Kidney glomerular epithelial cell (primary cell): ENCODE results near the gene ABHD6.
"Not testable (repeated sequence)": the region's sequence is repeated elsewhere in the genome, so short reads cannot be mapped to it uniquely, and the experiment has no call there.

Experiments
- DNase-seq: peaks from one replicate; lab custom pipeline; 2025; lab: John Stamatoyannopoulos, UW

Gene ABHD6, protein sequence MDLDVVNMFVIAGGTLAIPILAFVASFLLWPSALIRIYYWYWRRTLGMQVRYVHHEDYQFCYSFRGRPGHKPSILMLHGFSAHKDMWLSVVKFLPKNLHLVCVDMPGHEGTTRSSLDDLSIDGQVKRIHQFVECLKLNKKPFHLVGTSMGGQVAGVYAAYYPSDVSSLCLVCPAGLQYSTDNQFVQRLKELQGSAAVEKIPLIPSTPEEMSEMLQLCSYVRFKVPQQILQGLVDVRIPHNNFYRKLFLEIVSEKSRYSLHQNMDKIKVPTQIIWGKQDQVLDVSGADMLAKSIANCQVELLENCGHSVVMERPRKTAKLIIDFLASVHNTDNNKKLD

DNA sequence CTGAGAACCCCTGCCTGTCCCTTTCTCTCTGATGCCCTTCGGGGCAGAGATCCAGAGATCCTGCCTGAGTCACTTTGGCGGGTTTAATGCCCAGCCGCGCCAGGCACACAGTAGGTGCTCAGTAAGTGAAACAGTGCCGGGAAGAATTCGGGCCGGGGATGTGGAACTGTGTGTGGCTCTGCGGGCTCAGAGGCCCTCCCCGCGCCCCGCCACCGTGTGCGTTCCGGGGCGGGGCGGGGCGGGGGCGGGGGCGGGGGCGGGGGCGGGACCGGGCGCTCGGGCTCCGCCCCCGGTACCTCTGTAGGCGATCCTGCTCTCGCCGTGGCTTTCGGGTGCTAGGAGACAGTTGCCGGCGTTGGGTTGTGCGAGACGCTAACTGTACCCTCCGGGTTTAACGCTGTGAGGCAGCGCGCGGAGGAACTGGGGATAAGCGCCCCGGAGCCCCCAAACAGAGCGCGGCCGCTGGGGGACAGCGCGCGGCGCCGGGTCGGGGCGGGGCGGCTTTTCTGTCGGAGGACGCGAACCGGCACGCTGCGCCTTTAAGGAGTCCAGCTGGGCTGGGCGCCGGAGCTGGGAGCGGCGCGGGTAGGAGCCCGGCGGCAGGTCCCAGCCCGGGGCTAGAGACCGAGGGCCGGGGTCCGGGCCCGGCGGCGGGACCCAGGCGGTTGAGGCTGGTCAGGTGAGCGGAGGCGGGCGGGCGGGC lies at the start of gene ABHD6:
ABHD6 (plus strand) TSS at position 555 of the 703 bp plus-strand sequence. CDS start 18,795 bp downstream, outside the sequence.
- peak; percentile 57 for DNase-seq

DNA sequence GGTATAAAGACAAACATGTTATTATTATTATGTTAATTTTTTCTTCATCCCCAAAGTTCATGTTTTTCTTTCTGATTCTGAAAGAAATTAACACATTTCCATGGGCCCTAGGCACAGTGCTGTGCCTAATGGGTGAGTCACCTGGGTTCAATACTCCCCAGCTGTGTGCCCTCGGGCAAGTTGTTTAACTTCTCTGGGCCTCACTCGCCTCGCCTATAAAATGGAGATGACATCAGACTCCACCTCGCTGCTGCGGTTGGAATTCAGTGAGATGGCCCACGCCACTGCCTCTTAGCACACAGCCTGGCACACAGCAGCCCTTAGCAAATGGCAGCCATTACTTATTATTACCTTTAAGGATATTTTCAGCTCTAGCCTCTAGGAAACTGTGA lies 49.4 kb upstream of the ABHD6 start:
- no peak for DNase-seq

DNA sequence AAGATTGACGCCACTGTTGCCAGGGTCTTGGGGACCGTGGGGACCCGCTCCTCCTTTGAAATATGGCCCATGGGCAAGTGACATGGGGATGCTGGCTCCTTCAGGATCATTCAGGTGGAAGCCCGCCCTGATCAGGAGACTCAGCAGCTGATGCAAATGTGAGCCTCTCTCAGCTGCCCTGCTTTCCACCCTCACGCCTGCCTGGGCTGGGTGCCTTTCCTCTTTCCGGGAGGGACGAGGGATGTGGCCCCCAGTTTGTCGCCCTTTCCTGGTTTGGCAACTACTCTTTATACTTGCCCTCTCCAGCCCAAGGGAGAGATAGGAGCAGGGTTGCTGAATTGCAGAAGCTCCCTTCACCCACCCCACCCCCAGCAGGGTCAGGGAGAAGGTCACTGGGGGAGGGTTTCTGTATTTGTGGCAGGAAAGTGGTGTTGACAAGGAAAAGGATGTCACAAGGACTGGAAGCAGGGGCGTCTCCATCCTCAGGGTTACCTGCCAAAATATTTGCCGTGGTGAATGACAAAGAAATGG lies 48.6 kb upstream of the ABHD6 start:
- DNase-seq = no peak

DNA sequence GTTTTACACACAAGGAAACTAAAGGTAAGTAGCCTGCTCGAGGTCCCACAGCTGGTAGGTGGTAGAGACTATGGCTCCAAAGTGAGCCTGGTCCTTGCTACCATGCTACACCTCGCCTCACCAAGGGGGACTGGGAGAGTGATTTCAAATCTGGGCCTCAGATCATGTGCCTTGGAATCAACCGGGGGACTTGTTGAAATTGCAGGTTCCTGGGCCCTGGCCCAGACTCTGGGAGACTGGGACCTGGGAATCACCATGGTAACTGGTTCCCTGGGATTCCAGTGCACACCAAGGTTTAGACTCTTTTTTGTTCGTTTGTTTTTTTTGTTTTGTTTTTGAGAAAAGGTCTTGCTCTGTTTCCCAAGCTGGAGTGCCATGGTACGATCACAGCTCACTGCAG lies 47.9 kb upstream of the ABHD6 start:
- no peak for DNase-seq

DNA sequence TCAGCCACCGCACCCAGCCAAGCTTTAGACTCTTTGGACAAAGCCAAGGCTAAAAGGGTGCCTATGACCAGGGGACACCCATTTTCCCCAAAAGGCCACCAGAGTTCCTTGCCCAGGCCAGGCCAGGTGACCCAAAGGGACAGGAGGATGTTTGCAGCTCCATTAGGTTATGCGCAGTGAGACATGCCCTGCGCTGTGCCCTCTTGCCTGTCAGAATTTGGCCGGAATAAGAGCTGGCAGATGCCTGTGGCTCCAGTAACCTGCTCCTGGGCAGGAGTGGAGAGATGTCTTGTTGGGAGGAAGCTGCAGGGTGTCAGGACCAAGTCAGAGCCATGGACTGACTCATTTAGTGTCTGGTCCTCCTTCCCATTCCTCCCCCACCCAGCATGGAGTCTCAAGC lies 47.3 kb upstream of the ABHD6 start:
- DNase-seq = no peak

DNA sequence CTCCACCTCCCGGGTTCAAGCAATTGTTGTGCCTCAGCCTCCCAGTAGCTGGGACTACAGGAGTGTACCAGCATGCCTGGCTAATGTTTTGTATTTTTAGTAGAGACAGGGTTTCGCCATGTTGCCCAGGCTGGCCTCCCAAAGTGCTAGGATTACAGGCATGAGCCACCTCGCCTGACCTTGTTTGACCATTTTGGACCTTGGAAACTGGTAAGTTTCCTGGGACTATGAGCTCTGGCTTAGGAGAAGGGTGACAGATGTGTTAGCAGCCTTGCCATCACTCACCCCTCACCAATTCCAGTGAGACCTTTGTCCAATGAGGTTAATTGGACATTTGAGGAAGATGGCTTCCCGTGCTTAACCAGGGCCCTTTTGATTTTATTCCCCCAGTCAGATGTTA lies 46.7 kb upstream of the ABHD6 start:
- no peak for DNase-seq

DNA sequence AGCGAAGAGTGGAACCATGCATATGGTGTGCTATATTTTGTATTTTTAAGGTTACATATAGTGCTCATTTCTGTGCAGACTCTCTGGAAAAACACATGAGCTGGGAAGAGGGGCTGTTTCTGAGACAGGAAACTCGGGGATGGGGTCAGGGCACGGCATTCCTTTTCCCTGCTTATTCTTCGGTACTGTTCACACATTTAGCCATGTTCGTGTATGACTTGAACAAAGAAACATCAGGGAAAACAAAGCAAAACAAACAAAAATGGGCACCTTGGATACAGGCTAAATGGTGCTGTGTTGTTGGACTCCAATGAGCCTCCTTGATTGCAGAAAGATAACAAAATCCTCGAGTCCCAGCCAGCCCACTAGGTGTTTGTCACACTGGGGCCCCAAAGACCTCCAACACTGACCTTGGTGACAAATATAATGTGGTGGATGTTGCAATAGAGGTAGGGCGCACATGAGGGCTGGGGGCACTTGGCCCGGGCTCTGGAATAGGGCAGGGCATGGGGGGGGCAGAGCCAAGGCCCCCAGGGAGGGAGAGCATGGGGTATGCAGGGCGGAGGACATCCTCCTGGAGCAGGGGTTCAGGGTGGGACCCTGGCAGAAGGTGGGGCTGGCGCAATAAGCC lies 46.1 kb upstream of the ABHD6 start:
- DNase-seq = no peak

DNA sequence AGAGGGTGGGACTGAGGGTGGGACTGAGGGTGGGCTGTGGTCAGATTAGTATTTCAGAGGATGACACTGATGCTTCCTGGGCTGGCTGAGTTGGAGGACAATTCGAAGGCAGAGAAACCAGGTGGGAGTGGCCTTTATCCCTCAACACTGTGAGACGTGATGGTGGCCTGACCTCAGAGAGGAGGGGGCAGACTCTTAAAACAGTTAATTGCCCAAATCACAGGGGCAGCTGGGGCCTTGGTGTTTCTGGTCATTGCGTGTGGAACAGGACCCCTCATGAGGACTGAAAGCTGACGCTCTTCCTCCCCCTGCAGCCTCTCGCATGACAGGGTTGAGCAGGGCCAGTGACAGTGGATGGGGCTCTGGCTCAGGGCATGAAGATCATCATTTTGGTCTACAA lies 45.5 kb upstream of the ABHD6 start:
- no peak for DNase-seq

DNA sequence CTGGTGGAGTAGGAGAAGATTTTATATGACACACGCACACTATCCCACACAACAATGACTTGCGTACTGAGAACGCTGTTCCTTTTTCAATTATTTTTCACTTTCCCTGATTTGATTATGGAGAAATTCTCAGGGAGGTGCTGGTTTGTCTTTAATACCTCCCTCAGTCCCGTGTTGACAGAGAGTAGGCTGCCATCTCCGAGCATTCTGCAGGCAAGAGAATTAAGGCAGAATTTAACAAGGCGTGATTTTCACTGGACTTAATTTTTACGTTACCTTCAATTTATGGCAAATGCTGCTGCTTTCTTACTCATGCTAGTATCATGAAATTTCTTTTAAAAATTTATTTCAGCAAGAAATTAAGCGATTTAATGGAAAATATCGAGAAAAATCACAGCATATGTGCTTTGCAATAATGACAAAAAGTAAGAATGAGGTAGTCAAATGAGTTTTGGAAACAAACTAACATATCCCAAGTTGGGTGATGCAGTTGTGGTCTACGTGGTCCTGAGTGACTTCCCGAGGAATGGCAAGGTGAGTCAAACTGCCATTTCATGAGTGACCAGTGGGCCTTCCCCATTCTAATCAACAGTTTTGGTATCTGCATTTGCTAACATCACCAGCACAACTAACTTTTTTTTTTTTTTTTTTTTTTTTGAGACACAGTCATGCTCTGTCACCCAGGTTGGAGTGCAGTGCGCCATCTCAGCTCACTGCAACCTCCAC lies 43.7 kb upstream of the ABHD6 start:
- DNase-seq = no peak

DNA sequence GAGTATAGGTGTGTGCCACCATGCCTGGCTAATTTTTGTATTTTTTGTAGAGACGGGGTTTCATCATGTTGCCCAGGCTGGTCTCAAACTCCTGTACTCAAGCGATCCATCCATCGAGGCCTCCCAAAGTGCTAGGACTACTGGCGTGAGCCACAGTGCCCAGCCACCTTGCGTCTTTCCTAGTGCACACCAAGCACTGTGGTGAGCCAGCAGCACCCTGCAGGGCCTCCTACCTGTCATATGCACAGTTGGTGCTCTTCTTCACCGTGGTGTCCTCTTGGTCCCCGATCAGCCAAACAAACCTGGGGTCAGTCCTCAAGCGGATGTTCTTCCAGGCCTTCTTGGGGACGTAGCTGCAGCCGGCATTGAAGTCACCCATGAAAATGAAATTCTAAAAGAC lies 40.0 kb upstream of the ABHD6 start:
- no peak for DNase-seq

DNA sequence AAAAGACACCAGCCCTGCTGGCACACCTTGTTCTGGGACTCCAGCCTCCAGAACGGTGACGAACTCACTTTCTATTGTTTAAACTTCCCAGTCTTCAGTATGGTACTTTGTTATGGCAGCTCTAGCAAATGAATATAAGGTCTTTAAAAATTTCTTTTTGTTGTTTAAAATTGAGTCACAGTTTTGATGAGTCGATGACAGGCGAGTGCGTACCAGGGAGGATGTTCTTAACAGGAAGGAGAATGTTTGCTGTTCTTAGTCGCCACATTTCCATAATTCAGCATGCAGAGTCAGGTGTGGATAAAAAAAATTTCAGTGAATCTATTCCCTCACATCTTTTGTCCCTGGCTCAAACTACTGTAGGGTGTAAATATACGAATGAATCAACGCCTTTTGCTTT lies 39.2 kb upstream of the ABHD6 start:
- DNase-seq = no peak

DNA sequence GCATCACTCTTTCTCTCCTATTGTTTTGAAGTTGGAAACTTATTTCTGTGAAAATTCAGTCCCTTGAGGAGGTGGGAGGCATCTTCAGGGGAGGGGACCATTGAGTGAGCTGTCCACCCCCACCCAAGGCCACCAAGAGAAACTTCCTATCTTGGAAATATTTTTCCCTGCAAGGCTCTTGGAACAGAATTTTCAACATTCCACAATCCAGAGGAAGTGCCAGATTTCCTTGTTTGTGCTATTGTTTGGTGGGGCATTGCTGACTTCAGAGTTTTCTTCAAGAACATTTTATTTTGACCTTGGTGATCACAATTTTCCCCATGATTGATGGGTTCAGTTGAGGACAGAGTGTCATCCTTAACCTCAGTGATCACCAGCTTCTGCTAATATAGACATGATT lies 38.8 kb upstream of the ABHD6 start:
- no peak for DNase-seq

DNA sequence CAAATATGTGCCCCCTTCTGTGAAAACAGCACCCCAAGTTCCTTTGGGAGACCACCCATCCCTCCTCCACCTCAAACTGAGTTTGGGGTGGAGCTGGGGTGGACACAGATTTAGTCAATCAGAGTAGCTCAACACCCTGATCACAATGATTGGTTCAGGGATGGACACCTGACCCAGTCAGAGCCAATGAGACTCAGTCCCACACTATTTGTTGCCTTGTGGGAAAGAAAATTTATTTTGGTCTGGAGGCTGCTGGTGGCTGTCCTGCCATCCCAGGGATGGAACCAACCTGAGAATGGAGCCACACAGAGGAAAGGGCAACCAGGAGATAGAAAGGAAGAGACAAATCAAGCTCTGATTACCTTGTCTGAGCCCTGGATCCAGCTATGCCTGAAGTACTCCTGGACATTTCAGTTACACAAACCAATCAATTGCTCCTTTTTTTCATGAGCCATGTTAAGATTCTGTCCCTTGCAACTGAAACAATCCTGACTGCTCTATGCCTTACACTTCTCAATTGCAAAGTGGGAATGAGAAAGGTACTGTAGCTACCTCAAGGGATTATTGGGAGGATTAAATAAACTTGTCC lies 37.4 kb upstream of the ABHD6 start:
- DNase-seq = no peak

DNA sequence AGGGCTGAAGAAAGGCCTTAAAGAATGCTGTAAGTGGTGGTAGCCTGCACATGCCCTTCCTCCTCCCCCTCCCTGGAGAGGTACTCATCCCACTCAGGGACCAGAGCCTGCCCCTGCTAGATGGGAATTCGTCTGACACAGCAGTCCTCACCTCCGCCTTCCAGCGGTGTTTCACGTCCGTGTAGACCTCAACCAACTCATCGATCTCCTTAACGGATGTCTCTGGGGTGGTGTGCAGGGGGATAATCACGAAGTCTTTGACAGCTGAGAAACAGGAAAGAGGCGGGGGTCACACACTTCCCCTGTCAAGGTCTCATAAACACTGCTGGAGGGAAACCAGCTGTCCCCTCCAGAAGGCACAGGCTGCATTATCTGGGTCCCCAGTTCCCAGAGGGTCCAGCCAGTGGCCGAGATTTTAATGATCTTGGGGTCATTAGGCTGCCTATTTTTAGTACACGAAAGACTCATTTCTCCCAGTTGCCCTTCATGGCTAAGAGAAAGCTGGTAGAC lies 36.7 kb upstream of the ABHD6 start:
- no peak for DNase-seq

DNA sequence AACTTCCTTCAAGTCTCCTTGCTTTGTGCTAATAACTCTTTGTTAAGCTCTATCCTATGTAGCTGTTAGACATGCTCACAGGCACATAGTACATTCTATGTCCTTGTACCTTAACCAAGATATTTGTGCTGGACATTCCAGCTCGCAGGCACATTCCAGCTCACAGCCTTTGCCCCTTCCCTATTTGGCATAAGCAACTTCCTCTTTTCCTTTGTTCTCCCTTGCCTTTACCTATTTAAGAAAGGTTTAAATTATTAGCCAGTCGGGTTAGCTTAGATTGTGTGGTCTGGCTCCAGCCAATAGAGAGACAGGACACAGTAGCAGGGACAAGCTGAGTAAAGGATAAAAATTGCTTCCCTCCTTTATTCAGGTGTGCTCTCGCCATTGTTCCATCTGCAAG lies 36.1 kb upstream of the ABHD6 start:
- DNase-seq = not testable (repeated sequence)

DNA sequence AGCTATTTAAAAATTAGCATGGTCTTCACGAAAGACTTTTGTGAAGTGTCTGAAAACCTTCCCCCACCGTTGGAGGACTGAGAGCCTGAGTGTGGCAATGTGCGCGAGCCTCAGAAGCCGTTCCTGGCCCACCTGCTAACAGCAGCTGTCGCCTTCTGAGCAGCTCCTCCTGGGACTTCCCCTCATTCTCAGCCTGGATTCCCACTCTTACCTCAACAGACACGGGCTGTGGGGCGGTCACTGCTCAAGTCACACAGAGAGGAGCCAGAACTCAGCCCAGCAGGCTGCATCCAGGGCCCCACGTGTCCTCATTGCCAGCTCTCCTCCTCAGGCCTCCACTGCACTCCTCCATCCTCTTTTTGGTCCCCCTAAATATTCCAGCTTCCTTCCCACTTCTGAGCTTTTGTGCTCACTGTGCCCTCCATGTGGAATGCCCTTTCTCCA lies 34.7 kb upstream of the ABHD6 start:
- no peak for DNase-seq

DNA sequence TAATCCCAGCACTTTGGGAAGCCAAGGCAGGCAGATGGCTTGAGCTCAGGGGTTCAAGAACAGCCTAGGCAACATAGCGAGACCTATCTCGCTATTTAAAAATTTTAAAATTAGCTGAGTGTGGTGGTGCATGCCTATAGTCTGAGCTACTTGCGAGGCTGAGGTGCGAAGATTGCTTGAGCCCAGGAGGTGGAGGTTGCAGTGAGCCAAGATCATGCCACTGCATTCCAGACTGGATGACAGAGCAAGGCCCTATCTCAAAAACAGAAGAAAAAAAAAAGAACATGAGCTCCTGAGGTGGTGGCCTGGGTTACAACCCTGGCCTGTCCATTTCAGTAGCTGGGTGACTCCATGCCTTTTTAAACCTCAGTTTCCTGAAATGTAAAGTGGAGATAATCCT lies 34.1 kb upstream of the ABHD6 start:
- no peak for DNase-seq

DNA sequence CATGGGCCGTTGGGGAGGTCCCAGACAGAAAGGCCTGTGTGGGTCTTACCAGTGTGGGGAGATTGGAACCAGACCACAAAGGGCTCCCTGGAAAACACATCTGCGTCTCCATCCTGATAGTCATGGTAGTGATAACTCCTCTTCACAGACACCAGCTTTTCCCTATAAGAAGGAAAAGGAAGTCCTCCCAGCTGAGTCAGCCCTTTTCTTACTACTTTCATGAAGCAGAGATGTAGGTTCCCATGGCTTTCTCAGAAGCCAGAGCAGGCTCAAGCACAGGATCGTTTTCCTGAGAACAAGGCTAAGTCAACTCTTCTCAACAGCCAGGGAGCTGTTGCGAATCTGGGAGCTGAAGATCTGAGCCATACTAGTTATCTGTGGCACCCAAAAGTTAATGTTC lies 32.9 kb upstream of the ABHD6 start:
- no peak for DNase-seq

DNA sequence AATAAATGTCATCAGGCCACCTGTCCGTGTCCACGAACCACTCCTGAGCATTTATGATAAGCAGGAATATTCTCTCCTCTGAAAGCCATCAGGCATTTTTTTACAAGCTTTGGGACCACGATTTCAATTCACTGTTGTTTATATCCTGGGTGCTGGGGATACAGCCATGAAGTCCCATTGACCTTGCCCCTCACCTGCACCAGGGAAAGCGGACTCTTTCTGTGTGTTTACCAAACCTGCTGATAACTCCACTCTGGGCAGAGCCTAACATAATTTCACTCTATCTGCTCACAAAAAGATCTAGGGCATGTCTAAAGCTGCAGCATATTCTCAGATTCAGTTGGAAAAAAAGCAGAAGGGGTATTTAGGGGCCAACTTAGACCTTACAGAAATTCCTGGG lies 31.6 kb upstream of the ABHD6 start:
- no peak for DNase-seq

DNA sequence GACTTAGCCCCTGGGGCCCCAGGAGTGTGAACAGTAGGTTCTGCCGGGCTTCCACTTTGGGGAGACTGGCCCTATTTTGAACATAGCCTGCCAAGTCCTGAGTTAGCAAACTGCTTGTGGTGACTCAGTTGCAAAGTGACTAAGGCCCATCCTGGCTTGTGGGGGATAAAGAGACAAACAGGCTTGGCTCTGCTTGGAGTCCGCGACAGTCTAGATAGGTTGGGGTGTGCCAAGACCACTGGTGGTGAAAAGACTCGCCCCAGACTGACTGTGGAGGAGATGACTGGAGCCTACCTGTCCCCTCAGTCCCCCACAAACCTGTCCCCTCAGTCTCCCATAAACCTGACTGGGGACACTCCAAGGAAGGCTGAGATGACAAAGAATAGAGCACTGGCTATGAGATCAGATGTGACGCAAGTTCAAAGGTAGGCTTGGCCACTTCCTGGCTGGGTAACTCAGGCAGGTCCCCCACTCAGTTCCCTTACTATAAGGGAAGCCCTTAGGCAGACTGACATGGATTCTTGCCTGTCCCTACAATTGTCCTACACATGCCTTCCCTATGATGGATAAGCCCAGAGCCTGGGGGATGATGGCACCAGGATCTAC lies 31.1 kb upstream of the ABHD6 start:
- no peak for DNase-seq

DNA sequence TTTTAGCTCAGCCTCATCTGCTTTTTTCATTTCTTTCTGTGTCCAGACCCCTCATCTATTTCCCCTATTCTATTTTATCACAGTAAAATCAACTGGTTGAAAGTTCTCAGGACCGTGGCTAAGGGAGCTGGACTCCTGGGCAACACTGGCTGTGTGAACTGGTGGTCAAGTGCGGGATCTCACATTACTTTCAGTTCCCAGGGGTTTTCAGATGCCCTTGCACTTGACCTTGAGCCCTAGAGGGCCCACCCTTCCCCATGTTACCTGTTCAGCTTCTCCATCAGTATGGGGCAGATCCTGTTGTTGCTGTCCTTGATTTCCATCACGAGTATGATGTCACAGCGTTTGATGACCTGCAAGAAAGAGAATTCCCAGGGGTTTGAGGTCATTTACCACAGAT lies 29.6 kb upstream of the ABHD6 start:
- DNase-seq = no peak
